ENCODE results near the gene FRMPD4.

- TF ChIP-seq CTCF (conservative IDR thresholded peaks at IDR 0.05) = no peak
- no peak for TF ChIP-seq ZFX (IDR thresholded peaks at IDR 0.05)
Observed at GRCh38 chrX:12548341-12548740, 410.1 kb downstream of the FRMPD4 start.
